DOHH2 (cell line): ENCODE measurements around the gene DDX59.

ENCODE experiments used
- EZH2phosphoT487 ChIP-seq: fragments of 200-600 bp; sonication (generic); IDR thresholded peaks from 2 replicates; pipeline ENCODE4 v1.6.1; 2017; ENCODE audit warnings: borderline replicate concordance, mild to moderate bottlenecking, antibody characterized with exemption, low read length, moderate library complexity, mixed read lengths
- TF ChIP-seq, protein P1 (sequence below): fragments of 200-600 bp; sonication (generic); IDR thresholded peaks from one replicate; pipeline ENCODE4 v1.5.1; 2014; ENCODE audit warnings: antibody characterized with exemption, mild to moderate bottlenecking, low read depth, low read length; ENCODE audit not compliant: poor library complexity, severe bottlenecking

- TF ChIP-seq, protein P1, sequence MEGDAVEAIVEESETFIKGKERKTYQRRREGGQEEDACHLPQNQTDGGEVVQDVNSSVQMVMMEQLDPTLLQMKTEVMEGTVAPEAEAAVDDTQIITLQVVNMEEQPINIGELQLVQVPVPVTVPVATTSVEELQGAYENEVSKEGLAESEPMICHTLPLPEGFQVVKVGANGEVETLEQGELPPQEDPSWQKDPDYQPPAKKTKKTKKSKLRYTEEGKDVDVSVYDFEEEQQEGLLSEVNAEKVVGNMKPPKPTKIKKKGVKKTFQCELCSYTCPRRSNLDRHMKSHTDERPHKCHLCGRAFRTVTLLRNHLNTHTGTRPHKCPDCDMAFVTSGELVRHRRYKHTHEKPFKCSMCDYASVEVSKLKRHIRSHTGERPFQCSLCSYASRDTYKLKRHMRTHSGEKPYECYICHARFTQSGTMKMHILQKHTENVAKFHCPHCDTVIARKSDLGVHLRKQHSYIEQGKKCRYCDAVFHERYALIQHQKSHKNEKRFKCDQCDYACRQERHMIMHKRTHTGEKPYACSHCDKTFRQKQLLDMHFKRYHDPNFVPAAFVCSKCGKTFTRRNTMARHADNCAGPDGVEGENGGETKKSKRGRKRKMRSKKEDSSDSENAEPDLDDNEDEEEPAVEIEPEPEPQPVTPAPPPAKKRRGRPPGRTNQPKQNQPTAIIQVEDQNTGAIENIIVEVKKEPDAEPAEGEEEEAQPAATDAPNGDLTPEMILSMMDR: no peak
- no peak for TF ChIP-seq EZH2phosphoT487
These were observed 30.2 kb upstream of the DDX59 start for GRCh38 chr1:200699871-200700270.
